GM12878 (cell line): ENCODE measurements around the gene BTBD9. TPM values are rescaled to one million over a fixed set of nuclear protein-coding genes. Genes with fewer than 3 reads are reported as not detected.

Source experiments
- ATAC-seq: fragments of 200-7000 bp; cut with Tn5 transposase; 3 replicates; pipeline ENCODE4 v1.9.1; 2020; ENCODE audit warnings: mild to moderate bottlenecking, moderate library complexity
- BruUV-seq: library from RNA; stranded (reverse); fragments of 400-500 nt; replicated peaks from 2 replicates; lab custom pipeline; 2021; lab: Mats Ljungman, UMichigan
- CTCF ChIA-PET: fragments of 300-600 bp; sonication (Branson Sonifier 250); formaldehyde crosslinking; extraction: SDS; loops from one replicate; lab custom pipeline; 2021; ENCODE audit warnings: inconsistent platforms; lab: Yijun Ruan, JAX
- POLR2A ChIA-PET: fragments of 350-600 bp; formaldehyde crosslinking; extraction: SDS; loops from one replicate; lab custom pipeline; 2021; ENCODE audit warnings: inconsistent platforms; lab: Charles Lee
- RAD21 ChIA-PET: fragments of 300-600 bp; sonication (Branson Sonifier 250); formaldehyde crosslinking; loops from one replicate; lab custom pipeline; 2023; ENCODE audit warnings: antibody characterized with exemption; ENCODE audit not compliant: unreplicated experiment; lab: Charles Lee
- SMC1A ChIA-PET: fragments of 300-600 bp; sonication (Branson Sonifier 250); formaldehyde crosslinking; loops from one replicate; lab custom pipeline; 2023; ENCODE audit not compliant: unreplicated experiment, uncharacterized antibody; lab: Charles Lee
- DNase-seq: peaks from one replicate; pipeline ENCODE4 v3.0.0-alpha.2; 2011; ENCODE audit warnings: low read depth, low spot score
- FAIRE-seq: peaks from 3 replicates; lab custom pipeline; 2011; peaks lifted over from hg19 to GRCh38; lab: Jason Lieb, UNC
- H2AFZ ChIP-seq: 2 replicates; pipeline ENCODE4 v1.6.0; 2011; ENCODE audit warnings: low read depth, low read length, control low read depth; ENCODE audit not compliant: control insufficient read depth
- H3K27ac ChIP-seq: 2 replicates; pipeline ENCODE4 v1.5.1; 2011; ENCODE audit warnings: control low read depth; ENCODE audit not compliant: control insufficient read depth, insufficient read depth
- H3K27me3 ChIP-seq, 2 experiments: replicated peaks in 1 of 2; 2 replicates each; pipeline versions ENCODE4 v1.6.0 to v1.6.1; 2011; ENCODE audit warnings: low read length in 1 of 2; ENCODE audit not compliant: control insufficient read depth in 2 of 2, insufficient read depth in 2 of 2
- H3K36me3 ChIP-seq, 2 experiments: 2 replicates each; pipeline ENCODE4 v1.5.1; 2011; ENCODE audit warnings: low read length in 1 of 2; ENCODE audit not compliant: control insufficient read depth in 2 of 2, insufficient read depth in 2 of 2
- H3K4me1 ChIP-seq: 2 replicates; pipeline ENCODE4 v1.6.1; 2011; ENCODE audit warnings: mild to moderate bottlenecking, low read length, moderate library complexity, mixed read lengths; ENCODE audit not compliant: control insufficient read depth, insufficient read depth
- H3K4me2 ChIP-seq: 2 replicates; pipeline ENCODE4 v1.6.0; 2011; ENCODE audit warnings: control low read depth; ENCODE audit not compliant: control insufficient read depth, insufficient read depth
- H3K4me3 ChIP-seq: fragments of 200-600 bp; sonication (generic); 2 replicates; pipeline ENCODE4 v1.5.1; 2016
- H3K79me2 ChIP-seq: 2 replicates; pipeline ENCODE4 v1.6.0; 2011; ENCODE audit warnings: low read length; ENCODE audit not compliant: control insufficient read depth, insufficient read depth
- H3K9ac ChIP-seq: 2 replicates; pipeline ENCODE4 v1.8.0; 2011; ENCODE audit warnings: low read length, control low read depth, mixed read lengths; ENCODE audit not compliant: control insufficient read depth, insufficient read depth
- H3K9me3 ChIP-seq: replicated peaks from 3 replicates; pipeline ENCODE4 v1.5.1; 2011; ENCODE audit warnings: mild to moderate bottlenecking, low read length; ENCODE audit not compliant: control insufficient read depth, insufficient read depth
- H4K20me1 ChIP-seq: 2 replicates; pipeline ENCODE4 v1.6.0; 2011; ENCODE audit not compliant: control insufficient read depth, insufficient read depth
- BCL11A ChIP-seq: IDR thresholded peaks from 2 replicates; pipeline ENCODE4 v1.6.1; 2011; ENCODE audit warnings: low read depth, low read length
- BCL3 ChIP-seq: IDR thresholded peaks from 2 replicates; pipeline ENCODE4 v1.6.1; 2011; ENCODE audit warnings: borderline replicate concordance, low read depth, mild to moderate bottlenecking, moderate library complexity, low read length; ENCODE audit not compliant: insufficient read depth, poor library complexity, severe bottlenecking
- CHD2 ChIP-seq: IDR thresholded peaks from 2 replicates; pipeline ENCODE4 v1.6.1; 2011; ENCODE audit warnings: low read depth, low read length, improper control_type of control experiment, borderline replicate concordance
- DPF2 ChIP-seq: fragments of 450-650 bp; IDR thresholded peaks from 2 replicates; pipeline ENCODE4 v1.6.1; 2017; ENCODE audit warnings: mild to moderate bottlenecking
- FOS ChIP-seq: IDR thresholded peaks from 3 replicates; pipeline ENCODE4 v1.6.1; 2011; ENCODE audit warnings: borderline replicate concordance; ENCODE audit not compliant: insufficient read length; ENCODE audit errors: extremely low read depth
- NFXL1 ChIP-seq: fragments of 450-650 bp; IDR thresholded peaks from 2 replicates; pipeline ENCODE4 v1.6.1; 2017; ENCODE audit warnings: antibody characterized with exemption, mild to moderate bottlenecking, borderline replicate concordance
- NR2F1 ChIP-seq: fragments of 450-650 bp; conservative IDR thresholded peaks from 2 replicates; pipeline ENCODE4 v1.6.1; 2017; ENCODE audit warnings: mild to moderate bottlenecking
- SIX5 ChIP-seq: IDR thresholded peaks from 2 replicates; pipeline ENCODE4 v1.6.1; 2011; ENCODE audit warnings: mild to moderate bottlenecking, low read depth, low read length, moderate library complexity; ENCODE audit not compliant: severe bottlenecking
- SMAD5 ChIP-seq: IDR thresholded peaks from 2 replicates; pipeline ENCODE4 v1.6.1; 2016; ENCODE audit warnings: antibody characterized with exemption, low read depth
- SRF ChIP-seq, 2 experiments: IDR thresholded peaks; 2 replicates each; pipeline ENCODE4 v1.6.1; 2011; ENCODE audit warnings: low read depth in 2 of 2, low read length in 2 of 2, mild to moderate bottlenecking in 1 of 2, moderate library complexity in 1 of 2
- TARDBP ChIP-seq: IDR thresholded peaks from 2 replicates; pipeline ENCODE4 v1.6.1; 2016; ENCODE audit warnings: borderline replicate concordance
- TCF7 ChIP-seq: IDR thresholded peaks from 2 replicates; pipeline ENCODE4 v1.6.1; 2014; ENCODE audit warnings: antibody characterized with exemption, borderline replicate concordance
- WGBS: methylation state at CpG from one replicate; pipeline ENCODE4 v1.1.6; 2016; ENCODE audit warnings: low lambda C conversion rate; ENCODE audit not compliant: insufficient replicate concordance, insufficient coverage; ENCODE audit errors: missing lambda C conversion rate; 5-methylcytosine and 5-hydroxymethylcytosine counted together
- in situ Hi-C: fragments of 300-500 bp; cut with MboI; formaldehyde crosslinking; loops from 9 replicates; pipeline ENCODE4 v1.14.3; 2018; ENCODE audit warnings: mixed read lengths
- intact Hi-C: fragments of 100-400 bp; cut with micrococcal nuclease; formaldehyde crosslinking; loops from one replicate; pipeline ENCODE4 v1.14.2; 2022; ENCODE audit not compliant: unreplicated experiment
- polyA plus RNA-seq, 11 experiments: library from polyadenylated mRNA; depleted of rRNA in 4 of 11; unstranded in 6 of 11; stranded (reverse) in 5 of 11; fragments of >200 nt; fragmentation: Nextera tagmentation in 4 of 11; fragmentation: Illumina TruSeq in 1 of 11; extraction: Ambion mirVana in 4 of 11; extraction: Trizol in 1 of 11; gene quantifications; 1 replicate in 1 of 11; 2 replicates in 10 of 11; pipeline versions ENCODE4 v1.2.1 to v1.2.3, GENCODE V29; 2011 to 2016; ENCODE audit warnings: inconsistent platforms in 2 of 11, missing spikeins in 2 of 11, low read depth in 1 of 11
- total RNA-seq, 4 experiments: library from RNA; depleted of rRNA in 3 of 4; stranded (reverse); fragments of >200 nt in 3 of 4; fragmentation: Illumina TruSeq in 1 of 4; extraction: Trizol in 1 of 4; gene quantifications; 2 replicates each; pipeline versions ENCODE4 v1.2.1 to v1.2.3, GENCODE V29; 2013 to 2021
- TF ChIP-seq, protein P1 (sequence below): fragments of 450-650 bp; conservative IDR thresholded peaks from 2 replicates; pipeline ENCODE4 v1.6.1; 2017; ENCODE audit warnings: mild to moderate bottlenecking, moderate library complexity

BTBD9 gene
- total and polyA plus RNA-seq, 10 of the 15 experiments (the other 5 are each of a cell fraction or from before 2014, with no cell fraction given) = 0.22 to 8.6 (median 4.6) TPM

DNA sequence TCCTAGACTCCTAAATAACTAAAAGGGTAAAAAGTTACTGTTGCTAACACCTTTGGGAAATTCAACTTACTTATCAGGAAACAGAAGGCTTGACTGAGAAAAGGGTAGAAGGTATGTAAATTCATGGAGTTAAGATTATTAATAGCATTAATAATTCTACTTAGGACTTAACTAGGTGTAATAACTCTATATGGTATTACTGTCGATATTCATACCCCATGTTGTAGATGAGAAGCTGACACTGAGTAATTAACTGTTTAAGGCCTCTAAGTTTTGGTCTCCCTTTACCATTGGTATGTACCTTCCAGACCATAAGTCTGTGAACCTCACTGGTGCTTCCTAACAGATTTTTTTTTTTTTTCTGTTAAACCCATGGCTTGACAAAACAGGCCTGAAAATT is 47.8 kb upstream of the BTBD9 start:
- no peaks in the 10 kb centered on the region; the same call in 2 of the 3 replicates for H3K9me3 ChIP-seq
- no peak overlapping the region for H3K9ac ChIP-seq
- H3K79me2 ChIP-seq = peaks cover 27% of the 10 kb centered on the region
- ChIA-PET POLR2A (interaction anchor here (0.5 to 1.5 kb wide), 4 partner anchors 9 to 785 kb away, joined by 3 to 5 read pairs (median 3); no protein-coding TSS in a partner anchor), RAD21 (interaction anchor here (0.6 to 1.7 kb wide), 7 partner anchors 16 to 652 kb away, joined by 3 to 7 read pairs (median 4); partner anchors contain the start of genes BTBD9 and GLO1), CTCF (interaction anchor here (0.9 to 2.4 kb wide), 4 partner anchors 8 to 15 kb away, joined by 3 to 8 read pairs (median 4); no protein-coding TSS in a partner anchor), SMC1A (interaction anchor here (1.0 to 2.0 kb wide), 5 partner anchors 8 to 15 kb away, joined by 4 to 14 read pairs (median 10); no protein-coding TSS in a partner anchor)
- H3K36me3 ChIP-seq = peaks cover 0 to 12% of the 10 kb centered on the region in 2 experiments; a peak in 2 of 4 replicates
- FAIRE-seq = no peak
- WGBS = 100% methylated on average over 1 of the region's 1 CpG
- H3K27me3 ChIP-seq = no peaks in the 10 kb centered on the region
- intact Hi-C loops (no loop called here), in situ Hi-C loops (no loop called here)
- TF ChIP-seq BCL11A (no peak), SMAD5 (no peak)
- H4K20me1 ChIP-seq = no peaks in the 10 kb centered on the region
- H3K4me3 ChIP-seq = no peak overlapping the region
- BruUV-seq = TSS peak; percentile 5
- no peak overlapping the region for H3K27ac ChIP-seq
- no peak for ATAC-seq
- no peak overlapping the region for H2AFZ ChIP-seq
- DNase-seq = no peak
- no peak overlapping the region for H3K4me2 ChIP-seq
- peaks cover 13% of the 10 kb centered on the region for H3K4me1 ChIP-seq

DNA sequence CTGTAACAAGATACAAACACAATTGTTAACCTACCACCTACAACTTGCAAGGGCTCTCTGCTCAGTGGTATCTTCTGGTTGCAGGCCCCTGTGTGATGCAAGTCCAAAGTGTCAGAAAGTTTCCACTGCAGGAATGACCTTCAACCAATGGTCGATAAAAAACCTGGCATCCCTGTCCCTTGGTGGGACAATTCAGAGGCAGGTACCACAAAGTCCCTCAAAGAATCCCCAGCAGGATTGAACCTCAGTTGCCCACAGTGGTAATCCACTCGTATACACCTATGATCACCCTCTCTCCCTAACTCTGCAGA is 47.3 kb upstream of the BTBD9 start:
- intact Hi-C loops = no loop called here
- TF ChIP-seq BCL3 (no peak), DPF2 (no peak), NR2F1 (no peak), SIX5 (no peak), FOS (no peak), SRF (IDR thresholded peaks at IDR 0.05; ENCODE audit: low read depth in 2 of 2, low read length in 2 of 2) (no peak), TARDBP (no peak), CHD2 (no peak), TCF7 (no peak), NFXL1 (no peak)
- TF ChIP-seq, protein P1, sequence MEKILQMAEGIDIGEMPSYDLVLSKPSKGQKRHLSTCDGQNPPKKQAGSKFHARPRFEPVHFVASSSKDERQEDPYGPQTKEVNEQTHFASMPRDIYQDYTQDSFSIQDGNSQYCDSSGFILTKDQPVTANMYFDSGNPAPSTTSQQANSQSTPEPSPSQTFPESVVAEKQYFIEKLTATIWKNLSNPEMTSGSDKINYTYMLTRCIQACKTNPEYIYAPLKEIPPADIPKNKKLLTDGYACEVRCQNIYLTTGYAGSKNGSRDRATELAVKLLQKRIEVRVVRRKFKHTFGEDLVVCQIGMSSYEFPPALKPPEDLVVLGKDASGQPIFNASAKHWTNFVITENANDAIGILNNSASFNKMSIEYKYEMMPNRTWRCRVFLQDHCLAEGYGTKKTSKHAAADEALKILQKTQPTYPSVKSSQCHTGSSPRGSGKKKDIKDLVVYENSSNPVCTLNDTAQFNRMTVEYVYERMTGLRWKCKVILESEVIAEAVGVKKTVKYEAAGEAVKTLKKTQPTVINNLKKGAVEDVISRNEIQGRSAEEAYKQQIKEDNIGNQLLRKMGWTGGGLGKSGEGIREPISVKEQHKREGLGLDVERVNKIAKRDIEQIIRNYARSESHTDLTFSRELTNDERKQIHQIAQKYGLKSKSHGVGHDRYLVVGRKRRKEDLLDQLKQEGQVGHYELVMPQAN = no peak

More for the DNA sequence above, 47.3 kb upstream of the BTBD9 start:
- ATAC-seq (0 out of 3 replicates have a peak, but pooled peaks have one; percentile 13), DNase-seq (no peak), FAIRE-seq (no peak)
- no peak overlapping the region for H2AFZ ChIP-seq
- H3K27ac ChIP-seq = no peak overlapping the region
- peaks cover 27% of the 10 kb centered on the region for H3K79me2 ChIP-seq
- H3K27me3 ChIP-seq = no peaks in the 10 kb centered on the region
- SMC1A ChIA-PET = interaction anchor here (0.8 to 2.0 kb wide), 2 partner anchors 14 to 23 kb away, joined by 3 to 12 read pairs; no protein-coding TSS in a partner anchor
- RAD21 ChIA-PET = interaction anchor here (0.6 to 1.7 kb wide), 2 partner anchors 47 to 60 kb away, joined by 4 to 6 read pairs; partner anchors contain the start of gene BTBD9
- H4K20me1 ChIP-seq = no peaks in the 10 kb centered on the region
- peaks cover 13% of the 10 kb centered on the region for H3K4me1 ChIP-seq
- no peak overlapping the region for H3K4me2 ChIP-seq
- no peaks in the 10 kb centered on the region; the same call in 2 of the 3 replicates for H3K9me3 ChIP-seq
- BruUV-seq = no TSS peak
- peaks cover 0 to 12% of the 10 kb centered on the region in 2 experiments; a peak in 2 of 4 replicates for H3K36me3 ChIP-seq
- no peak overlapping the region for H3K4me3 ChIP-seq
- POLR2A ChIA-PET = interaction anchor here (1.5 kb wide), 1 partner anchor 10 kb away, joined by 5 read pairs; no protein-coding TSS in a partner anchor
- 98% methylated on average over 2 of the region's 2 CpGs for WGBS
- no peak overlapping the region for H3K9ac ChIP-seq
- CTCF ChIA-PET = interaction anchor here (1.6 kb wide), 1 partner anchor 9 kb away, joined by 4 read pairs; no protein-coding TSS in a partner anchor
- in situ Hi-C loops = no loop called here
